Calu3 (cell line): ENCODE measurements around the gene FBXO9. TPM values are rescaled to one million over a fixed set of nuclear protein-coding genes. Genes with fewer than 3 reads are reported as not detected.

Source experiments
- BruUV-seq: library from RNA; stranded (reverse); fragments of 400-500 nt; replicated peaks from 2 replicates; lab custom pipeline; 2021; lab: Mats Ljungman, UMichigan
- CTCF ChIA-PET: fragments of 300-600 bp; sonication (Branson Sonifier 250); formaldehyde crosslinking; loops from one replicate; lab custom pipeline; 2022; ENCODE audit warnings: antibody characterized with exemption; lab: Charles Lee
- DNase-seq: peaks from one replicate; pipeline ENCODE4 v3.0.0; 2022
- H3K27ac Mint-ChIP-seq: one replicate; pipeline ENCODE4 v1.8.0; 2022; ENCODE audit warnings: mixed read lengths; ENCODE audit not compliant: unreplicated experiment
- H3K27me3 Mint-ChIP-seq: one replicate; pipeline ENCODE4 v1.8.0; 2022; ENCODE audit warnings: mixed read lengths; ENCODE audit not compliant: unreplicated experiment
- H3K36me3 Mint-ChIP-seq: one replicate; pipeline ENCODE4 v1.8.0; 2022; ENCODE audit warnings: mild to moderate bottlenecking, moderate library complexity, mixed read lengths; ENCODE audit not compliant: insufficient read depth, unreplicated experiment
- H3K4me1 Mint-ChIP-seq: one replicate; pipeline ENCODE4 v1.8.0; 2022; ENCODE audit warnings: mild to moderate bottlenecking, low read depth, mixed read lengths; ENCODE audit not compliant: unreplicated experiment
- H3K4me3 Mint-ChIP-seq: one replicate; pipeline ENCODE4 v1.8.0; 2022; ENCODE audit warnings: mild to moderate bottlenecking, low read depth, moderate library complexity, mixed read lengths; ENCODE audit not compliant: unreplicated experiment
- H3K9me3 Mint-ChIP-seq: one replicate; pipeline ENCODE4 v1.8.0; 2022; ENCODE audit warnings: low read depth, mixed read lengths; ENCODE audit not compliant: unreplicated experiment
- intact Hi-C: fragments of 100-400 bp; cut with micrococcal nuclease; formaldehyde crosslinking; loops from one replicate; pipeline ENCODE4 v1.10.0; 2022; ENCODE audit not compliant: unreplicated experiment
- total RNA-seq: library from RNA; stranded (reverse); gene quantifications from 2 replicates; pipeline ENCODE4 v1.2.3, GENCODE V29; 2022
- TF ChIP-seq, protein P1 (sequence below): fragments of 200-600 bp; IDR thresholded peaks from one replicate; pipeline ENCODE4 v1.8.0; 2022; ENCODE audit warnings: antibody characterized with exemption; ENCODE audit not compliant: unreplicated experiment

Gene FBXO9
- total RNA-seq, 1 experiment from 2014 or later, result 94.5 TPM

DNA sequence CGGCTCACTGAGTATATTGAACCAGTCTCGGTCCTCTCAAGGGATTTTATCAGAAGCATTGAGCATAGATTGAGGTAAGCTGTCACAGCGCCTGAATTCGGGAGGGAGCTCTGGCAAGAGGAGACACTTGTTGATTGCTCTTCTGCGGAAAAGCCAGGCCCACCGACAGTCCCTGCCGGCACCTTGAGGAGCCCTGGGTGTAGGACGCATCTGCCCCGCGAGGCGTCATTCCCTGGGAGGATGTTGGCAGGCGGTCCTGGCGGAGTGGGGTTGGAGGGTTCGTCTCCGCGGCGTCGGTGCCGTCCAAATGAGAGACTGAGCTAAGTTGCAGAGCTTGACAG, 843 bp downstream of the FBXO9 start:
- Mint-ChIP-seq H3K9me3 (no peaks in the 10 kb centered on the region), H3K27ac (no peak overlapping the region), H3K36me3 (peaks cover 31% of the 10 kb centered on the region), H3K4me3 (peak overlapping the region; percentile 97), H3K27me3 (no peaks in the 10 kb centered on the region), H3K4me1 (peaks cover 8% of the 10 kb centered on the region)
- DNase-seq, result peak; percentile 13
- TF ChIP-seq, protein P1, sequence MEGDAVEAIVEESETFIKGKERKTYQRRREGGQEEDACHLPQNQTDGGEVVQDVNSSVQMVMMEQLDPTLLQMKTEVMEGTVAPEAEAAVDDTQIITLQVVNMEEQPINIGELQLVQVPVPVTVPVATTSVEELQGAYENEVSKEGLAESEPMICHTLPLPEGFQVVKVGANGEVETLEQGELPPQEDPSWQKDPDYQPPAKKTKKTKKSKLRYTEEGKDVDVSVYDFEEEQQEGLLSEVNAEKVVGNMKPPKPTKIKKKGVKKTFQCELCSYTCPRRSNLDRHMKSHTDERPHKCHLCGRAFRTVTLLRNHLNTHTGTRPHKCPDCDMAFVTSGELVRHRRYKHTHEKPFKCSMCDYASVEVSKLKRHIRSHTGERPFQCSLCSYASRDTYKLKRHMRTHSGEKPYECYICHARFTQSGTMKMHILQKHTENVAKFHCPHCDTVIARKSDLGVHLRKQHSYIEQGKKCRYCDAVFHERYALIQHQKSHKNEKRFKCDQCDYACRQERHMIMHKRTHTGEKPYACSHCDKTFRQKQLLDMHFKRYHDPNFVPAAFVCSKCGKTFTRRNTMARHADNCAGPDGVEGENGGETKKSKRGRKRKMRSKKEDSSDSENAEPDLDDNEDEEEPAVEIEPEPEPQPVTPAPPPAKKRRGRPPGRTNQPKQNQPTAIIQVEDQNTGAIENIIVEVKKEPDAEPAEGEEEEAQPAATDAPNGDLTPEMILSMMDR, result no peak
- BruUV-seq, result no TSS peak
- CTCF ChIA-PET, result interaction anchor here (0.8 to 1.5 kb wide), 2 partner anchors 71 to 210 kb away, joined by 3 read pairs; partner anchors contain the start of gene GSTA4
- intact Hi-C loops, result no loop called here

DNA sequence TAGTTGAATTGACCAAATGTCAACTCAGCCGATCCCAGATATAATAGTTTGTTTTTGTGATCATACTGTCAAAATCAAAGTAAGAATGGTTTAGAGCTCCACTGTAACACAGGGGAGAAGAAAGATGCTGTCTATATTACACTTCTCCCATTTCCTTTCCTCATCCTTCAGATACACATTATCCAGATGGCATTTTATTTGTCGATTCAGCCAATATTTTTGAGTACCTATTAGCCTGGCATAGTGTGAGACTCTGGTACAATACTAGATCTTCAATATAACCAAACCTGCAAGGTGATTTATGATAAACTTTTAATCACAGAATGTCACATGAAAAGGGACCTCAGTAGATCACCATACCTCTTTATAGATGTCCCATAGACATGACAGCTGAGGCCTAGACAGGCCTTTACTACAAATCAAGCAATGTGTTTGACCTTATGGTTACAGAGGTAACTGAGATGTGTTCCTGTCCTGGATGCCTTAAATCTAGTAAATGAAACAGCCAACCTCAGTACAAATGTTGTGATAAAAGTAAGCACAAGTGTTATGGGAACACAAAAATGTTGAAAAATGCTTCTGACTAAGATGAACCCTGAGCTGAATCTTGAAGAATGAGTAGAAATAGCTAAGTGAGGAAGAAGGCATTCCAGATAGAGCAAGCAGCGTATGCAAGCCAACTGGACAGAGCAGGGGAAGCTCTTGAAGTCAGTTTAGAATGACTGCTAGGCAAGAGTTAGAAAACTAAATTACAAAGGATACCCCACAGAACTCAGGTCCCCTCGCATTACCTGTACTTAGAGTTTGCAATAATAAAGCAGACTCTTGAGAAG, 1.9 kb downstream of the FBXO9 start:
- H3K27me3 Mint-ChIP-seq, result no peaks in the 10 kb centered on the region
- CTCF ChIA-PET, result interaction anchor here (0.8 to 1.5 kb wide), 2 partner anchors 72 to 211 kb away, joined by 3 read pairs; partner anchors contain the start of gene GSTA4
- BruUV-seq, result no TSS peak
- peaks cover 8% of the 10 kb centered on the region for H3K4me1 Mint-ChIP-seq
- H3K4me3 Mint-ChIP-seq, result no peak overlapping the region
- no peak overlapping the region for H3K27ac Mint-ChIP-seq
- intact Hi-C loops, result no loop called here
- TF ChIP-seq, protein P1, result no peak
- no peak for DNase-seq
- no peaks in the 10 kb centered on the region for H3K9me3 Mint-ChIP-seq
- peaks cover 21% of the 10 kb centered on the region for H3K36me3 Mint-ChIP-seq

DNA sequence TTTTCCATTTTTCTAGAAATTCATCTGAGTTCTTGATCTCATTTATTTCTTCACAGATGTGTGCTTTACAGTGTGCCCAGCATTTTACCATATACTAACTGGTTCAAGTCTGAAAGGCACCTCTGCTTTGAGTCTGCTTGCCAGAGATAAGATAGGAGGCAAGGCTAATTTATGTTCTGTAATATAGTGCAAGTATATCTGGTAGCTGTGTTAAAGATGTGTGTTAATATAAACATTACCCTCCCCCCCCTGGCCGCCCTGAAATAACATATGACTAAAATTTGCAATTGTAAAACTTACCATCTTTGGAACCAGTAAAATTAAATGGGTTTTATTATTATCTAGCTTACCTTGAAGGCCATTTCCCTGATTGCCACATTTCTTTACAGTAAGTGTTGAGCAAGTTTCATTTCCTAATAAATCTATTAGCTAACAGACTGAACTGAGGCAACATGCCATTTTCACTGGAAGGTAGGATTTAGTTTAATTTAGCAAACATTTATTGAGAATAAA, 2.7 kb downstream of the FBXO9 start:
- no TSS peak for BruUV-seq
- DNase-seq, result no peak
- Mint-ChIP-seq H3K27me3 (no peaks in the 10 kb centered on the region), H3K36me3 (peaks cover 19% of the 10 kb centered on the region), H3K9me3 (no peaks in the 10 kb centered on the region), H3K27ac (no peak overlapping the region), H3K4me1 (peaks cover 8% of the 10 kb centered on the region), H3K4me3 (no peak overlapping the region)
- CTCF ChIA-PET, result no interaction called here
- TF ChIP-seq, protein P1, result no peak
- intact Hi-C loops, result no loop called here

DNA sequence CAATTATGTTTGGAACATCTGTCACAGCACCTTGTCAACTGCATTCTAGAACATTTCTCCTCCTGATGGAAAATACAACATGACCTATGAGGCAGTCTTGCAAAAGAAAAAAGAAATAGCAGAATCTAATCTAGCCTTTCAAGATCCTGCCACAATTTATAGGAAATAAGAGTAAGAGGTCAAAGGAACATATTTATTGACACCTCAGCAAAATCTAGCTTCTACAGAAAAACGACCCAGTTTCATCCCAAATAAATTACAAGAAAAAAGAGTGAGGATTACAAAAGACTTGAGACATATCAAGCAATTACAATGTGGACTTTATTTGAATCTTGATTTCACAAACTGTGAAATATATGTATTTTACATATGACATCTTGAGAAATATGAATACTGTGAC, 4.2 kb downstream of the FBXO9 start:
- DNase-seq, result no peak
- TF ChIP-seq, protein P1, result no peak
- Mint-ChIP-seq H3K4me1 (peaks cover 8% of the 10 kb centered on the region), H3K27me3 (no peaks in the 10 kb centered on the region), H3K9me3 (peaks cover 2% of the 10 kb centered on the region), H3K36me3 (peaks cover 32% of the 10 kb centered on the region), H3K27ac (no peak overlapping the region), H3K4me3 (no peak overlapping the region)
- CTCF ChIA-PET, result interaction anchor here (0.6 kb wide), 1 partner anchor 75 kb away, joined by 3 read pairs; no protein-coding TSS in a partner anchor
- intact Hi-C loops, result no loop called here
- BruUV-seq, result no TSS peak
